ENCODE data around the gene HOXD13.

DNA sequence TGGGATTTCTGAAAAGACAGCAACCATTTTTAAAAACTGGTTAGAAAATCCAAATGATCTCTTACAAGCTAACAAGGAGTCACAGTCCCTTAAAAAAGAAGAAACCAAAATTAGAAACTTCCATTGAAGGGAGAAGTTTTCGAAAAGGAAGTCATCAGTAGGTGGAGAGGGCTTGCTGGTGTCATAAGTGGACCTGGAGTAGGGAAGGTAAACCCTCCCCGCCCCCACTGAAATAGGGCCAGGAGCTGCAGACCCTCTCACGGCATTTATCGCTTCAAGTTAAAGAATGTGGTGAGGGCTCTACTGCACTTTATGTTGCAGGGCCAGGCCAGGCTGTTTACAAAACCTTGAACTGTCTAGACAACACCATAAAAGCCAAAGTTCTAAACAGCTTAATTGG is 17.4 kb downstream of the HOXD13 start:
- TF ChIP-seq POLR2A (IDR thresholded peaks at IDR 0.05): no peak
- TF ChIP-seq, protein P1, sequence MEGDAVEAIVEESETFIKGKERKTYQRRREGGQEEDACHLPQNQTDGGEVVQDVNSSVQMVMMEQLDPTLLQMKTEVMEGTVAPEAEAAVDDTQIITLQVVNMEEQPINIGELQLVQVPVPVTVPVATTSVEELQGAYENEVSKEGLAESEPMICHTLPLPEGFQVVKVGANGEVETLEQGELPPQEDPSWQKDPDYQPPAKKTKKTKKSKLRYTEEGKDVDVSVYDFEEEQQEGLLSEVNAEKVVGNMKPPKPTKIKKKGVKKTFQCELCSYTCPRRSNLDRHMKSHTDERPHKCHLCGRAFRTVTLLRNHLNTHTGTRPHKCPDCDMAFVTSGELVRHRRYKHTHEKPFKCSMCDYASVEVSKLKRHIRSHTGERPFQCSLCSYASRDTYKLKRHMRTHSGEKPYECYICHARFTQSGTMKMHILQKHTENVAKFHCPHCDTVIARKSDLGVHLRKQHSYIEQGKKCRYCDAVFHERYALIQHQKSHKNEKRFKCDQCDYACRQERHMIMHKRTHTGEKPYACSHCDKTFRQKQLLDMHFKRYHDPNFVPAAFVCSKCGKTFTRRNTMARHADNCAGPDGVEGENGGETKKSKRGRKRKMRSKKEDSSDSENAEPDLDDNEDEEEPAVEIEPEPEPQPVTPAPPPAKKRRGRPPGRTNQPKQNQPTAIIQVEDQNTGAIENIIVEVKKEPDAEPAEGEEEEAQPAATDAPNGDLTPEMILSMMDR (IDR thresholded peaks at IDR 0.05): no peak
